Activated CD4-positive, alpha-beta T cell treated with anti-CD3 and anti-CD28 coated beads, Interleukin-2, amount 50 U/mL, for 24 hours (primary cell): Measurements from ENCODE around the gene RPL35.
A peak's percentile ranks its signal among the peaks of the same experiment; 100 is the strongest.

ENCODE experiments used
- DNase-seq, 2 donors: peaks; one replicate each; pipeline ENCODE4 v3.0.0-alpha.2; 2020; ENCODE audit warnings: low read depth in 1 of 2, low spot score in 1 of 2

RPL35 gene

DNA sequence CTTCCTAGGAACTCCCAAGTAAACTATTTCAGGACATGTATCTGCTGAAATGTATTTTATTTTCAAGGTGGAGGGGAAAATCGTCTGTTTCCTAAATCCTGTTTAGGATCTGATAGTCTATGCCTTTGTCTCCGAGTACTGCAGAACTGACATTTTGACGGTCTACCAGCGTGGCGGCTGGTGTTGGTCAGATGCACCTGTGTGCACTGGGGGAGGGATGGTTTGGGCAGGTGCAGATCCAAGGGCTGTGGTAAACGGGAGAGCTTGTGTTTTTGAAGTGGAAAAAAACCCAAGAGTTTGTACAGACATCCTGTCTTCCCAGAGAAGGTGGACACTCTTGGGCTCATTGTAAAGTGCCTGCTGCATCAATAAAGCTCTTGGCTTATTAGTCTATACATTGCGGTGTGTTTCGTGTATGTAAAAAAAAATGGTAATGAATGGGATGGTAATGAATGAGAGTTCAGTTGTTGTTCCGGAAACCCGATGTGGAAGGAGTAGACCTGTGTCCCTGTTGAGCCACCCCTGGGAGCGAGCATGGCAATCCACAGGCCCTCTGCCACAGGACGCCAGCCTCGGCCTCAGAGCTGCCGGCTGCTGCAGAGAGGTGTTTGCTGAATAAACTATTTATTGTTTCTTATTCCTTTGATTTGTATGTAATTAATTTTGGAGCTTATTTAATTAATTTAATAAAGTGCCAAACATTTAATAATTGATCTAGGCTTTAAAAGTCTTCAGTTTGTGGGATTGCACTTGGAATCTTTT lies 15.4 kb upstream of the RPL35 start:
- no peak for DNase-seq

DNA sequence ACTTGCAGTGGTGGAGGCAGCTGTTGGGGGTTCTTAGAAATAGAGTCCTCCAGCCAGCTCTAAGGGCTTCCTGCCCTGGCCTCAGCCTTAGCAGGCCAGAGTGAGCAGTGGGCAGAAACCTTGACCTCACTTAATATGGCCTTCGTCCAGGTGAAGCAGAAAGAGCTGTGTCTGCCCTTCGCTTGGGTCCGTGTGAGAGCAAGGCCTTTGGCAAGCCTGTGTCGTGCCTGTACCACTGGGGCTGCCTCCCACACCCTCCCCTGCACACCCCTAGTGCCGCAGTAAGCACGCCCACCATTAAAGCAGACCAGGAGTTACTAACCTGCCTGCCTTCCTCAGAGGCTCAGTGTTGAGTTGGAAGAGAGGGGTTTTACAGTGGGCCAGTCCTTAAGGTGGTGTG lies 13.7 kb upstream of the RPL35 start:
- no peak for DNase-seq

DNA sequence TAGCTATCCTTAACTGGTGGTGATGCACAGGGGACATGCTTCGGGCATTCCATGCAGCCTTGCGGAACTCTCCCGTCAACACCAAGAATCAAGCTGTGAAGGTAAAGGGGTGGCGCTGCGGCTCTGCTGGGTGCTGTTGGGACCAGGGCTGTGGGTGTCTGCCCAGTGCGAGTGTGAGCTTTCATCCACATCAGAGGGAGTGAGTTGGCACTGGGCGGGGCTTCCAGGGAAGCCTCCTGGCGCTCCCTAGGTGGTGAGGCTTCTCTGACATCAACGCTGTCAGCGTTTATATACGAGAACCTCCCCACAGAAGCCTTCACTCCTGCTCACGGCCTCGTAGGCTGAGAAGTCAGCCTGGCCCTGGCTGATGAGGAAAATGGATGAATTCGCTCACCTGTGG lies 11.9 kb upstream of the RPL35 start:
- DNase-seq, result no peak

DNA sequence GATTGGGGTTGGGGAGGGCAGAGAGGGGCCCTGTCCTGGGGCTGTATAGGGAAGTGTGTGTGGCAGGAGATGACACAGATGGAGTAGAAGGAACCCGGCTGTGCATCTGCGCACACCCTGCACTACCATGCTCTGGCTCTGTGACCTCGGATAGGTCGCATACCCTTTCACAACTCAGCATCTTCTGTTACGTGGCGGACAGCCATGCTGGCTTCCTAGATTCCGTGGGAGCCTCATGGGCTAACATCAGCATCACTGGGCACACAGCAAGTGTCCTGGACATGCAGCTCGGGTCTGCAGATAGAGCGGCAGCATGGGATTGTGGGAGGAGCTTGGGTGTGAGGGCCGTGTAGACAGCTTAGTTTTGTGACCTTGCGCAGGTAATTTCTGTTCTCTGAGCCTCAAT lies 9.4 kb upstream of the RPL35 start:
- no peak for DNase-seq

DNA sequence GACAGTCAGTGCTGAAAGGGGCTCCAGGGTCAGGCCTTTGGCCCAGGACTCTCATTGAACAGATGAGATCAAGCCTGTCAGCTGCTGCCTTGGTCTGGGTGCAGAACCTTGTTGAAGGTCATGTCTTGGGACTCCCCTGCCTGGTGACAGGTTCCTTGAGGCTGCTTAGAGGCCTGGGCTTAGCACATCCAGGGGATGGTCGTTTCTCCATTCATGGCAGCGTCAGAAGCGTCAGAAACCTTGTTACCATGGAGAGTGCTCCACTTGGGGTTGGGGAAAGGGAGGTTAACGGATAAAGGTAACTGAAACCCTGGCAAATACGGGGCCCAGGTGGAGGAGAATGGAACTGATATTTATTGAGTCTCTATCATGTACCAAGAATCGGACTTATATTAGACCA lies 9.0 kb upstream of the RPL35 start:
- no peak for DNase-seq

DNA sequence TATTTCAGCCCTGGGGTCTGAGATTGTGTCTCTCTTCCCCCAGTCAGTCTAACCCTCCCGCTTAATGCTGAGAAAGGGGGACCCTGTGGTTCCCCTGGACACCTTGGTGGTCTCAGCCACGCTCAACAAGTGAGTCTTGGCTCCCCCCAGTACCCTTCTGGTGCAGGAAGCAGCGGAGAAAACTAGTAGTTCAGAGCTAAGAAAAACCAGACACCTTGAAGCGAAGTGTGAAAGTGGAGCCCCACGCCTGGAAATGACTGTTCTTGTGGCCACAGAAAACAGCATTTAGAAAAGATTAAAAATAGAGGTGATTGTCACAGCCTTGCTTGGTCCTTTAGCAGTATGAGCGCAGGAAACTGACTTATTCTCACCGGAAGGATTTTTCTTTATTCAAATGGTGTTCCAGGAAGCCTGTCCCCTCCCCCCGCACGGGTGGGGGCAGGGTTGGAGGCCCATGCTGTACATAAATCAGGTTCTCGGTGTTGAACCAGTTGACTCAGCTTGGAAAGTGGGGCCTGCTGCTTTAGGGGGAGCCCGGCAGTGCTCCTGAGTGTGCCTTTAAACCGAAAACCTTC lies 8.3 kb upstream of the RPL35 start:
- peak; percentile 80 to 86 for DNase-seq

DNA sequence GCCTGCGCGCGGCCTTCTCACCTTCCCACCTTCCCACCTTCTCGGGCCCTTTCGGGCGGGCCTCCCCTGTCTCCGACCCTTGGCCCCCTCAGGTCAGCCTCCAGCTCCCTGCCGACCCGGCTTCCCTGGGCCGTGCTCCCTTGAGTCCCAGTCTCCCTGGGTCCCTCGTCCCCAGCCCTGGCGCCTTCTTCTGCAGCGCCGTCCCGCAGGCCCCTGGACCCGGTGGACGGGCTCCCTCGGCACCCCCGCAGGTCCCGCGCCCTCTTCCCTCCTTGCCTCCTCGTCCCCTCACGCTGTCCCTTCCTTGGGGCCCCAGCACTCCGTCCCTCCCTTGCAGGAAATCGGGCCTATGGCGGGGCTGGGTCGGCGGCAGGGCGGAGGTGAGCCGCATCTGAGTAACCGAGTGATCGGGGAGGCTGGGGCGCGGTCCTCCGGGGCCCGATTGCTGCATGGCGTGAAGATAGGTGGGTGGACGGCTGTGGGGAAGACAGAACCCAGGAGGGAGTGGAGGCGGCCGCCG lies 7.8 kb upstream of the RPL35 start:
- DNase-seq, result peak in 1 of 2 donors; percentile 44

DNA sequence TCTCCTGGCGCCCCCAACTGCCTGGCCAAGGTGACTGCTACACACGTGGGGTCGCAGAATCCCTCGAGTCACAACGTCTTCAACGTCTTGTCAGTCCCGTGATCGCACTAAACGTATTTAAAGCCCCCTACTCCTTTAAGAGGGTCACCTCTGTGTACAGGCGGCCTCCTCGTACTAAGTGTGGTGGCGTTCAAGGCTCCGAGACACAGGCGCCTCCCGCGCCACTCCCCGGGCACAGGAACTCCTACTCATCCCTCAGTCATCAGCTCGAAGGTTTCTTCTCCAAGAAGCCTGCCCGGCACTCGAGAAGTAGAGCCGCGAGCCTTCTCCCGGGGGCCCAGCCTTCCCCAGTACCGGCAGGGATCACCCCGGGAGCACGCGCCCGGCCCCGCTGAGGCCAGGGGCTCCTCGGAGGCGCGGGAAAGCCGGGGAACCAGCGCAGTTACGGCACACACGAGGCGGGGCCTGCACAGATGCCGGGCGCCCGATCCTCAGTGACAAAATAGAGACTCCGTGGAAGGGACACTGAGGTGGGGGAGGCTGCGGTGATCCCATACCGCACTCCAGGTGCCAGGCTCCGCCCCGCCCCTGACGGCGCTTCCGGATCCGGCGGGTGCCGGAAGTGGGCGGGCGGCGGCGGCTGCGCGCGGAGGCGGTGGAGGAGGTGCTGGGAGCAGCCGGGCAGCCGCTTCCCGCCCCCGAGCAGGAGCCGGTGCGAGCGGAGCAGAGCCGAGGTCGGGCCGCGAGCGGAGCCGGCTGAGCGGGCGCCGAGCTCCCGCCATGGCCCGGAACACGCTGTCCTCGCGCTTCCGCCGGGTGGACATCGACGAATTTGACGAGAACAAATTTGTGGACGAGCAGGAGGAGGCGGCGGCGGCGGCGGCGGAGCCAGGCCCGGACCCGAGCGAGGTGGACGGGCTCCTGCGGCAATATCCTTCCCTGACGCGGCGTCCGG lies 7.0 kb upstream of the RPL35 start:
- peak; percentile 86 to 91 for DNase-seq

DNA sequence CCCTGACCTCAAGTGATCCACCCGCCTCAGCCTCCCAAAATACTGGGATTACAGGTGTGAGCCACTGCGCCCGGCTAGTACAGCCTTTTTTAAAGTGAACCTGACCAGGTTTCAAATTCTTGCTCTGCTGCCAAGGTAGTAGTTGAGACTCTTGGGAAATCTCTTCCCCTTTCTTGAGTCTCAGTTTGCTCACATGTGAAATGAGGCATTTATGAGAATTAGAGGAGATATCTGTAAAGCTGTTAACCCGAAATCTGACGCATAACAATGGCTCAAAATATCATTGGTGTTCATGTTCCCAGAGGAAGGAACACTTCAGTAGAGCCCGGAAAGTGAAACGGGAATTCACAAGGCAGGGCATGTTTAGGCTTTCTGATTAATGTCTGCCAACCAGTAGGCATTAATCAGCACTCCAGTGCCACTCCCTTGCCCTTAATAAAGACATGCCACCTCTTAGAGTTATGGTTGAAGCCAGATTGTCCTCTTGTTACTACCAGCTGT lies 1.7 kb upstream of the RPL35 start:
- no peak for DNase-seq

DNA sequence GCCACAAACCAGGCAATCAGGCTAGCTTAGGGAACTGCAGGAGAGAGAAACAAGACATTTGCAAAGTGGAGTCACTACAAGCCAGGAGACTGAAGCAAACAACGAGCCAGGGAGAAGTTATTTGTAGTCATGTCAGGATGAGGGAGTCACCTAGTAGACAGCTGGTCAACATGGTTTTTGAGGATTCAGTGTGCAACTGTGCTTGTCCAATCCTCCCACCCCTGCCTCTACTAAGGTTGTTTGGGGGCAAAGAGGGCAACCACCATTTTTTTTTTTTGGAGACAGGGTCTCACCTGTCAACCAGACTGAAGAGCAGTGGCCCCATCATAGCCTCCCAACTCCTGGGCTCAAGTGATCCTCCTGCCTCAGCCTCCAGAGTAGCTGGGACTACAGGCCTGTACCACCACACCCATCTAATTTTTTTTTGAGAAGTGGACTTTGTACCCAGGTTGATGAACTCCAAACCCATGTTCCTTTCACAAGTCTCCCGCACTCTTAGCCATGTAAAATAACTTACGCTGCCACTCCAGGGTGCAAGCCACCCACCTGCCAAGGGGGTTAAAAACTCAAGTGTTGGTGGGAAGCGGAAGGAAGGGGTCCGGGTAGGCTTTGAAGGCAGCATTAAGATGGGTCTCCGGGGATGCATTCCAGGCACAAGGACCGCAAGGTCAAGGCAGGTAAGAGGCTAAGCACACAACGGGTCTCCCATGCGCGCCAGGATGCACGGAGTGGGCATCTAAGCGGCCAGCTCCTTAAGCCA lies 995 bp downstream of the RPL35 start:
- no peak for DNase-seq

DNA sequence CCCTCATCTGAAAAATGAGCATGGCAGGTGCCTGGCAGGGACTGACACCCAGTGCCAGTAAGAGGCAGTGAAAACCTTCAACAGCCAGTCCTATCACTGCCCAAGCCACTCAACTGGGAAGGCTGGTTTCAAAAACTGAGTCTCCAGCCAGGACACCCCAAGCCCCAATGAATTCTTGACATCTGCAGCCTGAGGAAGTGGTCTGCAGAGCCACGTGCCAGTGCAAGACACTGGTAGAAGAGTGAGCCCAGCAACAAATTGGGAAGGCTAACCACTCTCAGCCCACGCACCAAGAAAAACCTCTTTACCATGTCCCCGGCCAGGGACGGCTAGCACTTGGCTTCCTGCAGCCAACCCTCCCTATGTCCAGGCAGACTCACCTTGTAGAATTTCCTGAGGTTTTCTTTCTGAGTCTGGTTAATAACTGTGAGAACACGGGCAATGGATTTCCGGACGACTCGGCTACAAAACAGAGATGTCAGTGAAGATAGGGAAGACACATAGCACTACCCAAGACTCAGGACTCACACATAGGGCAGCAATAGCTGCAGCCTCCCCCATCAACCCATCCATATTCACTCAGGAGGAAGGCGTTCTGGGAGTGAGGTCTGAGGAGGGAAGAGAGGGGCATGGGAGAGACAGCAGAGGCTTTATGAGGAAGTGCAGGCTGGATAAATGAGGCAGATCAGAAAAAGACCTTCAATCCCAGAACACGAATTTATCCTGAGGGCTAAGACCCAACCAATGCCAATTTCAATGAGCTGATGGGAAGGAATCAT lies 1.8 kb downstream of the RPL35 start:
- no peak for DNase-seq

DNA sequence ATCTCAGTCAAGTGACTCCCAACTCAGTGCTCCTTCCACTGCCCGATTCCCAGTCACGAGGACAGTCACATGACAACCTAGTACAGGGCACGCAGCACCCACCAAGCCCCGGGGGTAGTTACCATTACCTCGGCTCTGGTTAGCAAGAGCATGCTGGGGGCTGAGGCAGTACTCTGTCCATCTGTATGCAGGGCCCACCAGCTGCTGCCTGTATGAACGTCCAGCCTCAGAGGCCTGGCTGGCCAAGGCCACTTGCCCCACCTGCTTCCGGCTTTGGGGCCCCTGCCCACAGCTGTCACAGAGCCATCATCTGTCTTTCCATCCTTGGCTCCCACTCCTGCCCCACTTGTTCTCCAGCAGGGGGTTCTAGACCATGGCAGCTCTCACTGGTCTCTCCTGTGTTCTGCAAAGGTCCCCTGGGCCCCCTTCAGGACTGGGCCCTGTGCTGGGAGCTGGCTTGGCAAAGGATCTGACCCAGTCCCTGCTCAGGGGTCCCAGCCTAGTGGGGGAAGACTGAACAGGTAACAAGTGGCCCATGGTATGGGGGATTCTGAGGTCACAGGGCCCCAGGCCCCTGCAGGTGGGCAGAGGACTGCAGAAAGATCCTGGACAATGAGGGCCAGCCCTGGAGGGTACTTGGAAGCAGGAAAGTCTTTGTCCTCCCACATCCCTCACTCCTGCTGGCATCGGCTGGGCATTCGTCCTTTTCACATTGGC lies 3.3 kb downstream of the RPL35 start:
- no peak for DNase-seq

DNA sequence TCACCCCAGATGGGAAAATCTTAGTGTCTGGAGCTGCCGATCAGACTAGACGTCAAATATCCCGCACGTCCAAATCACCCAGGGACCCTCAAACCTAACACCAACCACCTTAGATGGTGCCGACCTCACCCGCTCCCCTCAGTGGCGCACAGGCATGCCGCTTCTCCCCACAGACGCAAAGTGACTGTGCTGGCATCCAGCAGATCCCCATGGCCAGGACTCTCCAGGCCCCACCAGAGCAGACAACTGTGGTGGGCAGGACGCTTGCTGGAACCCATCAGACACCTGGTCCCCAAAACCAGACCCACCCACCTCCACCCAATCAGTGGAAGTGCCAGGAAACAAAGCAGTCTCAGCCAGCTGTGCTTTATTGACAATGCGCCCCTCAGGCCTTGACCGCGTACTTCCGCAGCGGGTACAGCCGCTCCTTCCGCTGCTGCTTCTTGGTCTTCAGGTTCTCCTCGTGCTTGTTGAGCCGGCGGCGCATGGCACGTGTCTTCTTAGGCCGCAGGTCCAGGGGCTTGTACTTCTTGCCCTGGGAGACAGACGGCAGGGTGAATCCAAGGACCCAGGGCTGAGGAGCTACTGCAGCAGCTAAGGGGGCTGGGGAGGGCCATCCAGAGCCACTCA lies 4.1 kb downstream of the RPL35 start:
- no peak for DNase-seq

DNA sequence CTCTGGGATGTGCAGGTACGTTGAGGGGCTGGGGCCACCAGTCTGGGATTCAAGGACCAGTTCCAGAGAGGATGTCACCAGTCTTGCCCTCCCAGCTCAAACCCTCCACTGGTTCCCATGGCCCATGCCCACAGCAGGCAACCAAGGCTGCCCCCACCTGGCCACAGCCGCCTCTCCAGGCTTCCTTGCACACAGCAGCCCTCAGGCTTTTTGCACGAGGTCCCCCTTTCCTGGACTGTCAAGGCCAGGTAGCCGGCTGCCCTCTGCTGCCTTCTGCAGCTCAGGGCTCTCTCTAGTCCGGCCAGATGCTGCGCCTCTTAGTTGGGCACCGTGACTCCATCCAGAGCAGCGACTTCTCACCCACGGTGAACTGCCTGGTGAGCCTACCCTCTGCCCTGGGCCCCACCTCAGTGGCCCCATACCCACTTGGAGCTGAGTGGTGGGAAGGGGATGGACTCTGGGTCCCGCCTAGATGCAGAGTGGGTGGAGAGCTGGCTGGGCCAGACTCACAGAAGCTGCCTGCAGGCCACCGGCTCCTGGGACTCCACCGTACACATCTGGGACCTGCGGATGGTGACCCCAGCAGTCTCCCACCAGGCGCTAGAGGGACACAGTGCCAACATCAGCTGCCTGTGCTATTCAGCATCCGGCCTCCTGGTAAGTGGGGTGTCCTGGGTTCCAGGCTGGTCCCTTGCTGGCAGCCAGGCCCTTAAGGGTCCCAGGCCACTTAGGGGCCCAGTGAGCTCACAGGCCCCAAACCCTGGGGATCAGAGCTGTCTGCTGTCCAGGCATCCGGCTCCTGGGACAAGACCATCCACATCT lies 5.6 kb downstream of the RPL35 start:
- DNase-seq, result no peak

DNA sequence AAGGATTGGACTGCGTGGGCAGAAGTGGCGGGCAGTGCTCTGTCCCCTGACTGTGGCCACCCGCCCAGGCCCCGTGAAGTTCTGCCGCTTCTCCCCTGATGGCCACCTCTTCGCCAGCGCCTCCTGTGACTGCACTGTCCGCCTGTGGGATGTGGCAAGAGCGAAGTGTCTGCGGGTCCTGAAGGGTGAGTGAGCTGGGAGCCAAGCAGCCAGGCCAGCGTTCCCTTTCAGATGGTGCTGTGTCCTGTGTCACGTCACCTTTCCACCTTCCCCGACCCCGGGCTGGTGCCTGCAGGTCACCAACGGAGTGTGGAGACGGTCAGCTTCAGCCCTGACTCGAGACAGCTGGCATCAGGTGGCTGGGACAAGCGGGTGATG lies 6.2 kb downstream of the RPL35 start:
- DNase-seq, result no peak

DNA sequence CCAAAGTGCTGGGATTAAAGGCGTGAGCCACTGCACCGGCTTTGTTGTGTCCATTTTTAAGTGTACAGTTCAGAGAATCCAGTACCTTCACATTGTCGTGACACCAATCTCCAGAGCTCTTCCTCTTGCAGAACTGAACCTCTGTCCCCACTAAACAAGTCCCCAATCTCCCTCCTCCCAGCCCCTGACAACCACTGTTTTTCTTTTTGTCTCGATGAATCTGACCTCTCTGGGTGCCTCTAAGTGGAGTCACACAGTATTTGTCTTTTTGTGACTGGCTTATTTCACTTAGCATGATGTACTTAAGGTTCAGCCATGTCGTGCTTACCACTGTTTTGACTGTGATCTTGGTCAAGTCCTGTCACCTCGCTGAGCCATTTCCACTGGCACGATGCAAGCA lies 6.9 kb downstream of the RPL35 start:
- DNase-seq, result no peak

DNA sequence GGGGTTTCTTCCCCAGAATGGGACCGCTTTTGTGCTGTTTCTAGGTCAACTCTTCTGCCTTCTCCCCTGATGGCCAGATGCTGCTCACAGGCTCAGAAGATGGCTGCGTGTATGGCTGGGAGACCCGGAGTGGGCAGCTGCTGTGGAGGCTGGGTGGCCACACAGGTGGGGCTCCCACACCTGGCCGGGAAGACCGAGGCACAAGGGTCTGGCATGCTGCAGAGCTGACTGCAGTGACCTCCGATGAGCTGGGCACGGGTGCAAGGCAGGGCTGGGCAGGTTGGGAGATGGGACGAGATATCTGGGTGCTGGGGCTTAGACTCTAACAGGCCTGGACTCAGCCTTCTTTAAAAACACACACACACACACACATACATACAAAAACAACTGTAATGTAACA lies 7.6 kb downstream of the RPL35 start:
- DNase-seq, result no peak

DNA sequence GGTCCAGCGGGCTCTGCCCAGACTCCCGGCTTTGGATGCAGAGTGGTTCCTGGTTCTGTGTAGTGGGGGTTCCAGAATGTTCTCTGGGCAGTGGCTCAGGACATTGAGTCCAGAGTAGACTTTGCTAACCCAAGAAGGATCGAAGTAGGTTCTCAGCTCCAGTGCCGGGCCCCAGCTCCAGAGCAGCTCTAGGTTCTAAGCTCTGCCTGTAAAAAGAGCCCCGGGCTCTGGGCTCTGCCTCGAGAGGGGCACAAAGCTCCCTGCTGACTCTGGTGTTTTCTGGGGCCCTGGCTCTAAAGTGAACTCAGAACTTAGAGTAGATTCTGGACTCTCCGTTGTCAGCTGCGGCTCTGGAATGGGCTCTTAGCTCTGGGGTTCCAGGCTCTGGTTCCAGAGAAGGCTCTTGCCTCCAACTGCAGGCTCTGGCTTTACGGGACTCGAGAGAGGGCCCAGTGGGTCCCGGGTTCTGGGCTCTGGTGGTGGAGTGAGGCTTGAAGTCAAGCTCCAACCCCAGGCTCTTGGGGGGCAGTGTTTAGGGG lies 8.1 kb downstream of the RPL35 start:
- DNase-seq, result no peak
